Gastroesophageal sphincter (tissue), 3 donors: ENCODE measurements around the gene PCDHB14.
"Not testable (repeated sequence)": the region's sequence is repeated elsewhere in the genome, so short reads cannot be mapped to it uniquely, and the experiment has no call there.

Experiments used
- EP300 ChIP-seq: sonication (generic); formaldehyde crosslinking; IDR thresholded peaks from one replicate; pipeline ENCODE4 v1.6.1; 2017; ENCODE audit warnings: antibody characterized with exemption, mild to moderate bottlenecking
- TF ChIP-seq, protein P1 (sequence below), 4 experiments: fragments of 200-600 bp in 2 of 4; fragments of 450-650 bp in 2 of 4; sonication (generic) in 1 of 4; IDR thresholded peaks; one replicate each; pipeline ENCODE4 v1.5.1; 2017 to 2019; ENCODE audit warnings: antibody characterized with exemption in 4 of 4, mild to moderate bottlenecking in 2 of 4, moderate library complexity in 2 of 4

- TF ChIP-seq, protein P1, sequence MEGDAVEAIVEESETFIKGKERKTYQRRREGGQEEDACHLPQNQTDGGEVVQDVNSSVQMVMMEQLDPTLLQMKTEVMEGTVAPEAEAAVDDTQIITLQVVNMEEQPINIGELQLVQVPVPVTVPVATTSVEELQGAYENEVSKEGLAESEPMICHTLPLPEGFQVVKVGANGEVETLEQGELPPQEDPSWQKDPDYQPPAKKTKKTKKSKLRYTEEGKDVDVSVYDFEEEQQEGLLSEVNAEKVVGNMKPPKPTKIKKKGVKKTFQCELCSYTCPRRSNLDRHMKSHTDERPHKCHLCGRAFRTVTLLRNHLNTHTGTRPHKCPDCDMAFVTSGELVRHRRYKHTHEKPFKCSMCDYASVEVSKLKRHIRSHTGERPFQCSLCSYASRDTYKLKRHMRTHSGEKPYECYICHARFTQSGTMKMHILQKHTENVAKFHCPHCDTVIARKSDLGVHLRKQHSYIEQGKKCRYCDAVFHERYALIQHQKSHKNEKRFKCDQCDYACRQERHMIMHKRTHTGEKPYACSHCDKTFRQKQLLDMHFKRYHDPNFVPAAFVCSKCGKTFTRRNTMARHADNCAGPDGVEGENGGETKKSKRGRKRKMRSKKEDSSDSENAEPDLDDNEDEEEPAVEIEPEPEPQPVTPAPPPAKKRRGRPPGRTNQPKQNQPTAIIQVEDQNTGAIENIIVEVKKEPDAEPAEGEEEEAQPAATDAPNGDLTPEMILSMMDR (IDR thresholded peaks at IDR 0.05): not testable (repeated sequence)
- TF ChIP-seq EP300: not testable (repeated sequence)
Measured at GRCh38 chr5:141225421-141225820, 2.3 kb downstream of the PCDHB14 start.
